Activated CD4-positive, alpha-beta T cell treated with anti-CD3 and anti-CD28 coated beads, Interleukin-2, amount 50 U/mL, for 24 hours (primary cell): ENCODE data around the gene BRD7.

Experiments used
- DNase-seq, 2 donors: peaks; one replicate each; pipeline ENCODE4 v3.0.0-alpha.2; 2020; ENCODE audit warnings: low read depth in 1 of 2, low spot score in 1 of 2

BRD7 gene

GRCh38 chr16:50323335-50324011 lies 45.3 kb downstream of the BRD7 start:
- DNase-seq: no peak

- DNase-seq: no peak
These were observed 46.5 kb downstream of the BRD7 start for GRCh38 chr16:50322333-50322732.

DNA sequence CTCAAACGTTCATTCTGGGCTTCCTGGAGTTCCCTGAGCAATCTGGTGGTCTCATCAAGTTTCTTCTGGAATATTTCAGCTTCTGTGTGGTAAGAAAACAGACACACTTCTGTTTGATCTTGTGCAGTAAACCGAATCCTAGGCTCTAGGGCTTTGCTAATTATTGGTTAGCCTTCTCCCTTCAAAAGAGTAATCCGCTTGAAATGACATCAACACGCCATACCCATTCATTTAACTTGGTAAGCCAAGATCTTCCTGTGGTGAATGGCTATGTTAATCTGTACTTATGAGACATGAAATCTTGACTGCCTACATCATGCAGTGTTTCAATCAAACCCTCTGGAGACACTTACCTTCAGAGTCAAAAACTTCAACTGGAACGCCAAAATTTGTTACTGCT lies 48.5 kb downstream of the BRD7 start:
- no peak for DNase-seq

- DNase-seq: no peak
These were observed 49.8 kb downstream of the BRD7 start for GRCh38 chr16:50318796-50319578.

DNA sequence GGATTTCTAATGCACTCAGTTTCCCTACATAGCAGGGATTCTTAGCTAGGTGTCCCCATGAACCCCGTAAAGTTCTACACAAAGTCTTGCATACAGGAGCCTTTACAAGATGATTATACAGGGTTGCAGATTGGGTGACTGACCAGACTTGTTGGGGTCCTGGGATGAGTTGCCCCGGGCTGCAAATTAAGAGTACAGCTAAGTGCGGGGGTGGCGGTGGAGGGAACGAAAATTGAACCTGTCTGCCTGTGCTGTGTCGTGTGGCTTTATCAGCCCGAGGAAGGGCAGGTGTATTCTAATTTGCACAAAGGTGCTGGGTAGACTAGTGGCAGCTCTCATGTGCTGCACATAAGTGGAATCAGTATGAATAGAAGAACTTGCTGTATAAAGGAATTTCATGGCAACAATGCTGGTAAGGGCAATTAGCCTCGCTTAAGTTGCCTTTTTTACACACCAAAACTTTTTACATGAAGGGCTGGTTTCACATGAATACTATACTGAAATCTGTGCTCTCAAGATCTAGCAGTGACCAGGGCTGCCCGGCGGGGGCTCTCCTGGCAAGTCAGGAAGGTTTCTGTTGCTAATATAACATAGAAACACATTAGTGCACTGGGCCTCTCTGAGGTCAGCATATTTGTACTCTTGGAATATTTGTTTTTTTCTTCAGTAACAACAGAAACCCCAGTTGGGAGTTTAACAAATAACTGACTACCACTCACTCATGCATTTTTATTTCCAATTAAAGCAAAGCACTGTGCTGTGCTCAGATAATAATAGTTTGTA lies 51.7 kb downstream of the BRD7 start:
- no peak for DNase-seq

GRCh38 chr16:50316102-50316847 lies 52.5 kb downstream of the BRD7 start:
- no peak for DNase-seq

- DNase-seq: no peak
These were observed 53.3 kb downstream of the BRD7 start for GRCh38 chr16:50315346-50315997.

GRCh38 chr16:50314665-50315064 lies 54.1 kb downstream of the BRD7 start:
- no peak for DNase-seq

DNA sequence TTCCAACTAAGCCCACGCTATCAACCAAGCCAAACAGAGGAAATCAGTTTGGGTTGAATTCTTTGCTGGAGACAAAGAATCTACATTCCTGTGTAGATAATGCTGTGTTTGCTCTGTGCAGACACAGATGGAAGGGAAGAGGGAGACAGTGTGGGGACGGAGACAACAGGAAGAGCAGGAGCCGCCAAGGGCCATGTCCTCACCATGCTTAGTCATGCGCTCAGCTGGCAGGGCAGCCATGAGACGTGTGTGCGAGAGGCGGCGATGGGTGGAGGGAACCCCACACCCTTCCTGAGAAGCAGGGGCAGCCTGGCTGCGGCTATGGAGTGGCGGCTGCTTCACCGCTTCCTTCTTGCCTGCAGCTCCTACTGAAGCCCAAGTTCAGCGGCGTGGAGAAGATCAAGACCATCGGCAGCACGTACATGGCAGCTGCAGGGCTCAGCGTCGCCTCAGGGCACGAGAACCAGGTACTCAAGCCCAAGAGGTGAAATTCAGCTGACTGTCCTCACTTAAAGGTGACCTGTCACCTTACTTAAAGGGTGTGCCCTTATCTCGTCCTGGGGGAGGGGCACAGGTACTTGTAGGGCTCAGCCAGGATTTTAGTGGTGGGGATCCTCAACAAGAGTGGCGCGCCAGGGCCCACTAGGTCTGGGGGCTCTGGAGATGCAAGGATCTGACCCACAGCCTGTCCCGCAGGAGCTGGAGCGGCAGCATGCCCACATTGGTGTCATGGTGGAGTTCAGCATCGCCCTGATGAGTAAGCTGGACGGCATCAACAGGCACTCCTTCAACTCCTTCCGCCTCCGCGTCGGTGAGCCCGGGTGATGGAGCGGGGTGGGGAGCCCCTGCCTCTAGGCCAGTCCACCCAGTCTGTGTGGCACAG lies 55.0 kb downstream of the BRD7 start:
- DNase-seq: no peak

DNA sequence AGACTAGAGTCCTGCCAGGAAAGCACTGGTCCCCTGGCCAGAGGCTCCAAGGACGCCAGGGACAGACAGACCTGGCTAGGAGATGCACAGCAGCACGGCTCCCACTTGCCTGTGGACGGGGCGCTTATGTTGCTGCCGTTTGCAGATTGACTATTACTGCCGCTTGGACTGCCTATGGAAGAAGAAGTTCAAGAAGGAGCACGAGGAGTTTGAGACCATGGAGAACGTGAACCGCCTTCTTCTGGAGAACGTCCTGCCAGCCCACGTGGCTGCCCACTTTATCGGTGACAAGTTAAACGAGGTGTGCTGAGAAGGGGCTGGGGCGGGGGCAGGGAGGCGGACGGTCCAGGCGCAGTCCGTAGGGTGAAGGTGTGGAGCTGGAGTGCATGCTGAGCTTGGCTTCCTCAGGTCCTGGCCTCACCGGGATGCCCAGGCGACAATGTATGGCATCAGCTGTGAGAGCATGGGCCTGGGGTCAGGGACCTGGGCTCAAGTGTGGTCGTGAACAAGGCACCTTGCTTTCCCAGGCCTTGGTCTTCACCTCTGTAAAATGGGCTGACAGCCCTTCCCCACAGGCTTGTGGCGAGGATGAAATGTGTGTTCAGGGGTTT lies 56.8 kb downstream of the BRD7 start:
- no peak for DNase-seq

GRCh38 chr16:50311134-50311528 lies 57.7 kb downstream of the BRD7 start:
- DNase-seq: no peak

DNA sequence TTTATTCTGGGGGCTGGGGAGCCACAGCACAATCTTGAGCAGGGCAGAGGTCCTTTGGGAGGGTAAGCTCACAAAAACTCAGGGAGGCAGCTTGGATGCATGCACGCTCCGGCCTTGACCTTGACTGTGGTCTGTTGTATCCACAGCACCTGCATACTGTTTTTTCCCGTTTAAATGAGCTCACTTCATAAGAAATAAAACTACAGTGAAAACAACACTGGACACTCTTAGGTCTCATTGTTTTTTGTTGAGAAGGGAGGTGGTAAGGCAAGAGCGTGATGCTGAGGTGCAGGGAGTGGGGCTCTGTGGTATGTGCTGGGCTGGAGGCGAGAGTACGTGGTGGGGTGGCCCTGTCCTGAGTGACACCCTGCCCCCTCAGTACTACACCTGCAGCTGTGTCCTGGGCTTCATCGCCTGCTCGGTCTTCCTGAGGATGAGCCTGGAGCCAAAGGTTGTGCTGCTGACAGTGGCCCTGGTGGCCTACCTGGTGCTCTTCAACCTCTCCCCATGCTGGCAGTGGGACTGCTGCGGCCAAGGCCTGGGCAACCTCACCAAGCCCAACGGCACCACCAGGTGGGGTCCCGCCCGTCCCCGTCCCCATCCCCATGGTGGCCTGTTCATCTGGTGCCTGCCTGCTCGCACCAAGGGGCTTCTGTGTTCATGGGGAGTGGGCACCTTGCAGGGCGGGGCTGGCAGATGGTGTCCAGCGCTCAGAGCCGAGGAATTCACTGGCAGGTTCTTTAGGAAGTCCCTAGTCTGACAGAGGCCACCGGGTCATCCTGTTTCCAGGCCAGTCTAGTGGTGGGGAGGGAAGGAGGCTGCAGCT lies 58.3 kb downstream of the BRD7 start:
- no peak for DNase-seq

DNA sequence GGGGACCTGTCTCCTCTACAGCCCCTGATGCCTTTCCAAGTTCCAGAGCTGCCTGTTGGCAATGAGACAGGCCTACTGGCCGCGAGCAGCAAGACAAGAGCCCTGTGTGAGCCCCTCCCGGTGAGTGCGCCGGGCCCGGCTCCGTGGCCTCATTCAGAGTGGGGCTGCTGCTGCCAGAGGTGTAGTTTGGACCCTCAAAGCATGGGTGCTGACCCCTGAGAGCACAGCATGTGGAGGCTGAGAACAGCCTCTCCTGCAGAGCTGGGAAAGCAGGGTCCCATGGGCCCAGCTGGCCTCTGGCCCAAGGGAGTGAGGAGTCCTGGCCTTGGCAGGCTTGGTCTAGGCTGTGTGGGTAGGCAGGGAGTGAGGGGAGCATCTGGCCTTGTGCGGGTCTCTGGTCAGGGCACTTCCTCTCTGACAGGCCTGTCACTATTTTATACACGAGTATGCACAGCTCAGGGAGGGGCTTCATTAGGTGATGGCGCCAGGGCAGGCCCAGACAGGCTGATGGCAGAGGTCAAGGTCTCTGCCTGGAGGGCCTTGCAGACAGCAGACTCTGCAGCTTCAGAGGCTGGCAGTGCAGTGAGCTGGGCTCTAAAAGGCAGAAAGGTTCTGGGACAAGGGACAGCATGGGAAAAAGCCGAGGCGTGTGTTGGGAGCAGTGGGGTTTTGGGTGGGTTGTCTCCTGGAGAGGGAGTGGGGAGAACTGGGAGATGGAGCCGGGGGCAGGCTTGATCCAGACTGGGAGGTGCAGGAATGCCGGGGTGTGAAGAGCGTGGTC lies 59.1 kb downstream of the BRD7 start:
- no peak for DNase-seq

DNA sequence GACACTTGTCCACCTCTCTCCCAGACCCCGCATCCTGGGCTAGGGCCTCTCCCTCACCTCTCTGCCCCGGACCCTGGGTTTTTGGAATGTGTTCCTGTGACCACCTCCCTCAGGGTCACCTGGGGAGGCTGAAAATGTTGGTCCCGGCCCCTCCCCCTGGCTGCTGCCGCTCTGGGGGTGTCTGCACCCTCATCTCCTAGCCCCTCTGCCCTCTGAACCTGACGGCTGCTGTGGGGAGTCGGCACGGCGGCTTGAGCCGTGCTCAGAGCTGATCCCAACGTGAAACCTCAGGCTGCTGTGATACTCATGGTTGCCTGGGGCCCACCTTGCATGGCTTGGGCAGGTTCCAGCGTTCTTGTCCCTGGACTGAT lies 59.6 kb downstream of the BRD7 start:
- DNase-seq: no peak

- DNase-seq: no peak
These were observed 60.4 kb downstream of the BRD7 start for GRCh38 chr16:50308237-50308965.

- no peak for DNase-seq
These were observed 62.5 kb downstream of the BRD7 start for GRCh38 chr16:50306287-50306686.

- DNase-seq: no peak
These were observed 63.2 kb downstream of the BRD7 start for GRCh38 chr16:50305441-50306061.
